SH-SY5Y (cell line): ENCODE results near the gene SENP2.

Source experiments
- GATA2 ChIP-seq: IDR thresholded peaks from 2 replicates; pipeline ENCODE4 v1.6.1; 2011; ENCODE audit warnings: mild to moderate bottlenecking, low read depth, low read length
- GATA3 ChIP-seq: IDR thresholded peaks from 2 replicates; pipeline ENCODE4 v1.6.1; 2011; ENCODE audit warnings: low read depth, mild to moderate bottlenecking, low read length, moderate library complexity

- TF ChIP-seq GATA3 = no peak
- TF ChIP-seq GATA2 = no peak
Observed at GRCh38 chr3:185657691-185658503, 71.8 kb downstream of the SENP2 start.
